Measurements from ENCODE around the gene TFAP2A.

TFAP2A gene

GRCh38 chr6:10437891-10438290, 23.0 kb upstream of the TFAP2A start:
- H3K4me3 Mint-ChIP-seq: no peak overlapping the region
- no peaks in the 10 kb centered on the region for H3K36me3 Mint-ChIP-seq (ENCODE audit: low read depth)
- H3K27ac Mint-ChIP-seq: no peak overlapping the region
- H3K4me1 Mint-ChIP-seq (ENCODE audit: low read depth): no peaks in the 10 kb centered on the region
- no peaks in the 10 kb centered on the region for H3K9me3 Mint-ChIP-seq
- H3K27me3 Mint-ChIP-seq: peaks cover 24% of the 10 kb centered on the region

- no peaks in the 10 kb centered on the region for H3K9me3 Mint-ChIP-seq
- H3K4me1 Mint-ChIP-seq (ENCODE audit: low read depth): peaks cover 3% of the 10 kb centered on the region
- H3K27me3 Mint-ChIP-seq: peaks cover 13% of the 10 kb centered on the region
- no peaks in the 10 kb centered on the region for H3K36me3 Mint-ChIP-seq (ENCODE audit: low read depth)
- H3K4me3 Mint-ChIP-seq: no peak overlapping the region
- H3K27ac Mint-ChIP-seq: no peak overlapping the region
These were observed 19.4 kb upstream of the TFAP2A start for GRCh38 chr6:10434235-10434634.

GRCh38 chr6:10433322-10433721, 18.4 kb upstream of the TFAP2A start:
- Mint-ChIP-seq H3K27ac (no peak overlapping the region), H3K27me3 (peaks cover 19% of the 10 kb centered on the region), H3K9me3 (no peaks in the 10 kb centered on the region), H3K36me3 (ENCODE audit: low read depth) (no peaks in the 10 kb centered on the region), H3K4me1 (ENCODE audit: low read depth) (peaks cover 3% of the 10 kb centered on the region), H3K4me3 (no peak overlapping the region)

- Mint-ChIP-seq H3K9me3 (no peaks in the 10 kb centered on the region), H3K27ac (no peak overlapping the region), H3K27me3 (peaks cover 34% of the 10 kb centered on the region), H3K4me3 (no peak overlapping the region), H3K4me1 (ENCODE audit: low read depth) (peaks cover 5% of the 10 kb centered on the region), H3K36me3 (ENCODE audit: low read depth) (no peaks in the 10 kb centered on the region)
These were observed 16.7 kb upstream of the TFAP2A start for GRCh38 chr6:10431423-10432164.

- no peaks in the 10 kb centered on the region for H3K36me3 Mint-ChIP-seq (ENCODE audit: low read depth)
- no peaks in the 10 kb centered on the region for H3K9me3 Mint-ChIP-seq
- H3K4me3 Mint-ChIP-seq: peak overlapping the region; percentile 45
- peaks cover 48% of the 10 kb centered on the region for H3K27me3 Mint-ChIP-seq
- H3K4me1 Mint-ChIP-seq (ENCODE audit: low read depth): peaks cover 14% of the 10 kb centered on the region
- H3K27ac Mint-ChIP-seq: no peak overlapping the region
These were observed 15.0 kb upstream of the TFAP2A start for GRCh38 chr6:10429638-10430427.

GRCh38 chr6:10426781-10427279, 12.0 kb upstream of the TFAP2A start:
- Mint-ChIP-seq H3K9me3 (no peaks in the 10 kb centered on the region), H3K4me1 (ENCODE audit: low read depth) (peaks cover 14% of the 10 kb centered on the region), H3K27me3 (peaks cover 73% of the 10 kb centered on the region), H3K27ac (no peak overlapping the region), H3K36me3 (ENCODE audit: low read depth) (no peaks in the 10 kb centered on the region), H3K4me3 (peak overlapping the region; percentile 66)

- Mint-ChIP-seq H3K9me3 (no peaks in the 10 kb centered on the region), H3K27ac (no peak overlapping the region), H3K4me3 (peak overlapping the region; percentile 66)
These were observed 11.3 kb upstream of the TFAP2A start for GRCh38 chr6:10425975-10426780.

GRCh38 chr6:10425176-10425974, 10.5 kb upstream of the TFAP2A start:
- Mint-ChIP-seq H3K4me1 (ENCODE audit: low read depth) (peaks cover 14% of the 10 kb centered on the region), H3K27me3 (peaks cover 87% of the 10 kb centered on the region), H3K9me3 (no peaks in the 10 kb centered on the region), H3K4me3 (peak overlapping the region; percentile 17), H3K27ac (no peak overlapping the region), H3K36me3 (ENCODE audit: low read depth) (no peaks in the 10 kb centered on the region)

More at GRCh38 chr6:10425975-10426780, 11.3 kb upstream of the TFAP2A start:
- H3K27me3 Mint-ChIP-seq: peaks cover 79% of the 10 kb centered on the region
- H3K36me3 Mint-ChIP-seq (ENCODE audit: low read depth): no peaks in the 10 kb centered on the region
- peaks cover 14% of the 10 kb centered on the region for H3K4me1 Mint-ChIP-seq (ENCODE audit: low read depth)

- Mint-ChIP-seq H3K4me1 (ENCODE audit: low read depth) (peaks cover 15% of the 10 kb centered on the region), H3K4me3 (no peak overlapping the region), H3K27me3 (peaks cover 90% of the 10 kb centered on the region), H3K36me3 (ENCODE audit: low read depth) (no peaks in the 10 kb centered on the region), H3K27ac (no peak overlapping the region), H3K9me3 (no peaks in the 10 kb centered on the region)
These were observed 9.2 kb upstream of the TFAP2A start for GRCh38 chr6:10424040-10424439.

- H3K36me3 Mint-ChIP-seq (ENCODE audit: low read depth): no peaks in the 10 kb centered on the region
- H3K4me3 Mint-ChIP-seq: no peak overlapping the region
- peaks cover 92% of the 10 kb centered on the region for H3K27me3 Mint-ChIP-seq
- no peaks in the 10 kb centered on the region for H3K9me3 Mint-ChIP-seq
- H3K27ac Mint-ChIP-seq: no peak overlapping the region
- peaks cover 15% of the 10 kb centered on the region for H3K4me1 Mint-ChIP-seq (ENCODE audit: low read depth)
These were observed 7.8 kb upstream of the TFAP2A start for GRCh38 chr6:10422737-10423034.

- H3K4me3 Mint-ChIP-seq: no peak overlapping the region
These were observed 7.3 kb upstream of the TFAP2A start for GRCh38 chr6:10421921-10422736.

GRCh38 chr6:10421158-10421920, 6.5 kb upstream of the TFAP2A start:
- no peak overlapping the region for H3K27ac Mint-ChIP-seq
- H3K4me1 Mint-ChIP-seq (ENCODE audit: low read depth): peaks cover 15% of the 10 kb centered on the region
- H3K4me3 Mint-ChIP-seq: no peak overlapping the region
- no peaks in the 10 kb centered on the region for H3K36me3 Mint-ChIP-seq (ENCODE audit: low read depth)
- peaks cover 93% of the 10 kb centered on the region for H3K27me3 Mint-ChIP-seq
- H3K9me3 Mint-ChIP-seq: no peaks in the 10 kb centered on the region

More at GRCh38 chr6:10421921-10422736, 7.3 kb upstream of the TFAP2A start:
- H3K9me3 Mint-ChIP-seq: no peaks in the 10 kb centered on the region
- H3K4me1 Mint-ChIP-seq (ENCODE audit: low read depth): peaks cover 17% of the 10 kb centered on the region
- no peaks in the 10 kb centered on the region for H3K36me3 Mint-ChIP-seq (ENCODE audit: low read depth)
- H3K27me3 Mint-ChIP-seq: peaks cover 93% of the 10 kb centered on the region
- no peak overlapping the region for H3K27ac Mint-ChIP-seq

GRCh38 chr6:10420546-10421157, 5.8 kb upstream of the TFAP2A start:
- peaks cover 96% of the 10 kb centered on the region for H3K27me3 Mint-ChIP-seq
- no peak overlapping the region for H3K4me3 Mint-ChIP-seq
- no peaks in the 10 kb centered on the region for H3K9me3 Mint-ChIP-seq
- no peaks in the 10 kb centered on the region for H3K36me3 Mint-ChIP-seq (ENCODE audit: low read depth)
- no peak overlapping the region for H3K27ac Mint-ChIP-seq
- H3K4me1 Mint-ChIP-seq (ENCODE audit: low read depth): peaks cover 12% of the 10 kb centered on the region
